Fibroblast of skin of left biceps (primary cell): ENCODE measurements around the gene ACTRT1.

Source experiments
- DNase-seq, 2 experiments: peaks; one replicate each; pipeline ENCODE4 v3.0.0-alpha.2; 2013; ENCODE audit warnings: low read depth in 2 of 2

ACTRT1 gene

GRCh38 chrX:128052303-128052702 is at the start of gene ACTRT1:
TSS of gene ACTRT1 (minus strand) at chrX:128052403. CDS start at chrX:128052206, 197 bp downstream.
- DNase-seq = no peak

- DNase-seq = no peak
These were observed 26.3 kb upstream of the ACTRT1 start for GRCh38 chrX:128078545-128078944.

- DNase-seq = no peak
These were observed 5.2 kb upstream of the ACTRT1 start for GRCh38 chrX:128057421-128057820.

GRCh38 chrX:128051526-128051925 is 677 bp downstream of the ACTRT1 start:
- DNase-seq = no peak

GRCh38 chrX:128035318-128035717 is 16.9 kb downstream of the ACTRT1 start:
- no peak for DNase-seq

- no peak for DNase-seq
These were observed 30.6 kb downstream of the ACTRT1 start for GRCh38 chrX:128021566-128021965.

GRCh38 chrX:128020701-128021100 is 31.5 kb downstream of the ACTRT1 start:
- DNase-seq = peak in 1 of 2 experiments; percentile 1

GRCh38 chrX:128019218-128019617 is 33.0 kb downstream of the ACTRT1 start:
- DNase-seq = no peak

GRCh38 chrX:128012015-128012414 is 40.2 kb downstream of the ACTRT1 start:
- no peak for DNase-seq

GRCh38 chrX:128007882-128008281 is 44.3 kb downstream of the ACTRT1 start:
- DNase-seq = no peak
